ENCODE data around the gene GPR55.

DNA sequence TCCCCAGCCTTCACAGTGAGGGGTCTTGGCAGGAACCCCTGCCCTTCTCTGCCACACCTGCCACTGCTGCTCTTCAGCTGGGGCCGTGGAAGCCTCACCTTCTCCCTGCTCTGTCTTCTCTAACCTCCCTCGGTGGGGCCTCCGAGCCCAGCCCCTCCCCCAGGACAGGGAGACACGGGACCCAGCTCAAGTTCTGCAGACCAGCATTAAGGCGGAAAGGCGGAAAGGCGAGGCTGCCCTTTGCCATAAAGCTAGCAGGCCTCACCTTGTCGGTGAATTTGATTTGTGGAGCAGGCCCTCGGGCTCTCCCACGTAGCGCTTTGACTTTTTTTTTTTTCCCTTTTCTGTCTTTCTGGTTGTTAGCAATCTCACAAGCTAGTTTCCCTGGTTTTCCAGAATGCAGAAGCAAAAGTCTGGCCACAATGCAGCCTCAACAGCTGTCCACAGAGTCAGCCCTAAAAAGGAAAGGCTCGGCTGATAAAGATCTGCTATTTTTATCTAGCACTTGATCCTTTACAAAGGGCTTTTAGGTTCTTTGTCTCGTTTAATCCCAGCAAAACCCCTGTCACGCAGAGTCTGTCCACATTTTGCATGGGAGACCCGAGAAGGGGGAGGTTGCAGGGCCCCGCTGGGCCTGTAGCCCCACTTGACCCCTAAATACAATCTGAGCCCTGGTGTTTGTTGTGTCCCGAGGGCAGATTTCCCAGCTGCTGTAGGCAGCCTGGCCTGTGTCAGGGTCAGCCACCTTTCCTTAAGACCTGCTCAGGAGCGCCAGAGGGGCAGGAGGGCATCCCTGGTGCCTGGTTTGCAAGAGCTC, 54.3 kb downstream of the GPR55 start:
- TF ChIP-seq, protein P1, sequence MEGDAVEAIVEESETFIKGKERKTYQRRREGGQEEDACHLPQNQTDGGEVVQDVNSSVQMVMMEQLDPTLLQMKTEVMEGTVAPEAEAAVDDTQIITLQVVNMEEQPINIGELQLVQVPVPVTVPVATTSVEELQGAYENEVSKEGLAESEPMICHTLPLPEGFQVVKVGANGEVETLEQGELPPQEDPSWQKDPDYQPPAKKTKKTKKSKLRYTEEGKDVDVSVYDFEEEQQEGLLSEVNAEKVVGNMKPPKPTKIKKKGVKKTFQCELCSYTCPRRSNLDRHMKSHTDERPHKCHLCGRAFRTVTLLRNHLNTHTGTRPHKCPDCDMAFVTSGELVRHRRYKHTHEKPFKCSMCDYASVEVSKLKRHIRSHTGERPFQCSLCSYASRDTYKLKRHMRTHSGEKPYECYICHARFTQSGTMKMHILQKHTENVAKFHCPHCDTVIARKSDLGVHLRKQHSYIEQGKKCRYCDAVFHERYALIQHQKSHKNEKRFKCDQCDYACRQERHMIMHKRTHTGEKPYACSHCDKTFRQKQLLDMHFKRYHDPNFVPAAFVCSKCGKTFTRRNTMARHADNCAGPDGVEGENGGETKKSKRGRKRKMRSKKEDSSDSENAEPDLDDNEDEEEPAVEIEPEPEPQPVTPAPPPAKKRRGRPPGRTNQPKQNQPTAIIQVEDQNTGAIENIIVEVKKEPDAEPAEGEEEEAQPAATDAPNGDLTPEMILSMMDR (IDR thresholded peaks at IDR 0.05; ENCODE audit: low read length) = no peak
- TF ChIP-seq EZH2 (optimal IDR thresholded peaks at IDR 0.05; ENCODE audit: low read depth, low read length) = no peak
